GM19395 (cell line): ENCODE results near the gene ZNF519.
A peak's percentile ranks its signal among the peaks of the same experiment; 100 is the strongest.
"Not testable (repeated sequence)": the region's sequence is repeated elsewhere in the genome, so short reads cannot be mapped to it uniquely, and the experiment has no call there.

Experiments used
- ATAC-seq: cut with Tn5 transposase; IDR thresholded peaks from one replicate; pipeline ENCODE4 v1.9.1; 2021; ENCODE audit warnings: mild to moderate bottlenecking, moderate library complexity; ENCODE audit not compliant: unreplicated experiment

The ZNF519 gene

GRCh38 chr18:14147935-14148865, 16.0 kb upstream of the ZNF519 start:
- not testable (repeated sequence) for ATAC-seq

- not testable (repeated sequence) for ATAC-seq
These were observed 14.5 kb upstream of the ZNF519 start for GRCh38 chr18:14146771-14147170.

GRCh38 chr18:14145581-14146338, 13.5 kb upstream of the ZNF519 start:
- ATAC-seq = not testable (repeated sequence)

- ATAC-seq = not testable (repeated sequence)
These were observed 12.8 kb upstream of the ZNF519 start for GRCh38 chr18:14145021-14145420.

GRCh38 chr18:14144628-14144895, 12.3 kb upstream of the ZNF519 start:
- ATAC-seq = no peak

GRCh38 chr18:14143871-14144627, 11.8 kb upstream of the ZNF519 start:
- not testable (repeated sequence) for ATAC-seq

- not testable (repeated sequence) for ATAC-seq
These were observed 11.2 kb upstream of the ZNF519 start for GRCh38 chr18:14143396-14143795.

- ATAC-seq = not testable (repeated sequence)
These were observed 9.9 kb upstream of the ZNF519 start for GRCh38 chr18:14142177-14142576.

- ATAC-seq = not testable (repeated sequence)
These were observed 7.3 kb upstream of the ZNF519 start for GRCh38 chr18:14139583-14139982.

- ATAC-seq = not testable (repeated sequence)
These were observed 5.7 kb upstream of the ZNF519 start for GRCh38 chr18:14137971-14138370.

GRCh38 chr18:14131696-14132270, 452 bp downstream of the ZNF519 start:
- ATAC-seq = peak; percentile 25

- not testable (repeated sequence) for ATAC-seq
These were observed 1.4 kb downstream of the ZNF519 start for GRCh38 chr18:14130804-14131203.

- no peak for ATAC-seq
These were observed 7.5 kb downstream of the ZNF519 start for GRCh38 chr18:14124689-14125088.

GRCh38 chr18:14122097-14122496, 10.1 kb downstream of the ZNF519 start:
- no peak for ATAC-seq

- no peak for ATAC-seq
These were observed 11.3 kb downstream of the ZNF519 start for GRCh38 chr18:14120926-14121325.

GRCh38 chr18:14117606-14118005, 14.6 kb downstream of the ZNF519 start:
- no peak for ATAC-seq

GRCh38 chr18:14106906-14107305, 25.3 kb downstream of the ZNF519 start:
- ATAC-seq = no peak

GRCh38 chr18:14104906-14105748, 27.1 kb downstream of the ZNF519 start:
- no peak for ATAC-seq

GRCh38 chr18:14104201-14104600, 28.0 kb downstream of the ZNF519 start:
- no peak for ATAC-seq
